GM12878 (cell line): ENCODE data around the gene IRF4. TPM values are rescaled to one million over a fixed set of nuclear protein-coding genes. Genes with fewer than 3 reads are reported as not detected.

Experiments
- ATAC-seq: fragments of 200-7000 bp; cut with Tn5 transposase; 3 replicates; pipeline ENCODE4 v1.9.1; 2020; ENCODE audit warnings: mild to moderate bottlenecking, moderate library complexity
- BruUV-seq: library from RNA; stranded (reverse); fragments of 400-500 nt; replicated peaks from 2 replicates; lab custom pipeline; 2021; lab: Mats Ljungman, UMichigan
- CTCF ChIA-PET: fragments of 300-600 bp; sonication (Branson Sonifier 250); formaldehyde crosslinking; extraction: SDS; loops from one replicate; lab custom pipeline; 2021; ENCODE audit warnings: inconsistent platforms; lab: Yijun Ruan, JAX
- POLR2A ChIA-PET: fragments of 350-600 bp; formaldehyde crosslinking; extraction: SDS; loops from one replicate; lab custom pipeline; 2021; ENCODE audit warnings: inconsistent platforms; lab: Charles Lee
- RAD21 ChIA-PET: fragments of 300-600 bp; sonication (Branson Sonifier 250); formaldehyde crosslinking; loops from one replicate; lab custom pipeline; 2023; ENCODE audit warnings: antibody characterized with exemption; ENCODE audit not compliant: unreplicated experiment; lab: Charles Lee
- SMC1A ChIA-PET: fragments of 300-600 bp; sonication (Branson Sonifier 250); formaldehyde crosslinking; loops from one replicate; lab custom pipeline; 2023; ENCODE audit not compliant: unreplicated experiment, uncharacterized antibody; lab: Charles Lee
- DNase-seq: peaks from one replicate; pipeline ENCODE4 v3.0.0-alpha.2; 2011; ENCODE audit warnings: low read depth, low spot score
- FAIRE-seq: peaks from 3 replicates; lab custom pipeline; 2011; peaks lifted over from hg19 to GRCh38; lab: Jason Lieb, UNC
- H2AFZ ChIP-seq: 2 replicates; pipeline ENCODE4 v1.6.0; 2011; ENCODE audit warnings: low read depth, low read length, control low read depth; ENCODE audit not compliant: control insufficient read depth
- H3K27ac ChIP-seq: 2 replicates; pipeline ENCODE4 v1.5.1; 2011; ENCODE audit warnings: control low read depth; ENCODE audit not compliant: control insufficient read depth, insufficient read depth
- H3K27me3 ChIP-seq, 2 experiments: replicated peaks in 1 of 2; 2 replicates each; pipeline versions ENCODE4 v1.6.0 to v1.6.1; 2011; ENCODE audit warnings: low read length in 1 of 2; ENCODE audit not compliant: control insufficient read depth in 2 of 2, insufficient read depth in 2 of 2
- H3K36me3 ChIP-seq, 2 experiments: 2 replicates each; pipeline ENCODE4 v1.5.1; 2011; ENCODE audit warnings: low read length in 1 of 2; ENCODE audit not compliant: control insufficient read depth in 2 of 2, insufficient read depth in 2 of 2
- H3K4me1 ChIP-seq: 2 replicates; pipeline ENCODE4 v1.6.1; 2011; ENCODE audit warnings: mild to moderate bottlenecking, low read length, moderate library complexity, mixed read lengths; ENCODE audit not compliant: control insufficient read depth, insufficient read depth
- H3K4me2 ChIP-seq: 2 replicates; pipeline ENCODE4 v1.6.0; 2011; ENCODE audit warnings: control low read depth; ENCODE audit not compliant: control insufficient read depth, insufficient read depth
- H3K4me3 ChIP-seq: fragments of 200-600 bp; sonication (generic); 2 replicates; pipeline ENCODE4 v1.5.1; 2016
- H3K79me2 ChIP-seq: 2 replicates; pipeline ENCODE4 v1.6.0; 2011; ENCODE audit warnings: low read length; ENCODE audit not compliant: control insufficient read depth, insufficient read depth
- H3K9ac ChIP-seq: 2 replicates; pipeline ENCODE4 v1.8.0; 2011; ENCODE audit warnings: low read length, control low read depth, mixed read lengths; ENCODE audit not compliant: control insufficient read depth, insufficient read depth
- H3K9me3 ChIP-seq: replicated peaks from 3 replicates; pipeline ENCODE4 v1.5.1; 2011; ENCODE audit warnings: mild to moderate bottlenecking, low read length; ENCODE audit not compliant: control insufficient read depth, insufficient read depth
- H4K20me1 ChIP-seq: 2 replicates; pipeline ENCODE4 v1.6.0; 2011; ENCODE audit not compliant: control insufficient read depth, insufficient read depth
- ATF7 ChIP-seq: fragments of 450-650 bp; IDR thresholded peaks from 2 replicates; pipeline ENCODE4 v1.6.1; 2016; ENCODE audit warnings: low read depth, mild to moderate bottlenecking
- HDAC6 ChIP-seq: fragments of 200-600 bp; sonication (generic); IDR thresholded peaks from one replicate; pipeline ENCODE4 v1.8.0; 2017; ENCODE audit warnings: antibody characterized with exemption; ENCODE audit not compliant: unreplicated experiment
- MYB ChIP-seq: fragments of 150-350 bp; IDR thresholded peaks from 2 replicates; pipeline ENCODE4 v1.6.1; 2014; ENCODE audit warnings: mild to moderate bottlenecking, low read depth, low read length, borderline replicate concordance
- MYC ChIP-seq: IDR thresholded peaks from 2 replicates; pipeline ENCODE4 v1.6.1; 2011; ENCODE audit warnings: mild to moderate bottlenecking, low read length, moderate library complexity, inconsistent platforms; ENCODE audit not compliant: insufficient read depth, insufficient replicate concordance, insufficient read length, severe bottlenecking
- NR2C1 ChIP-seq: fragments of 450-650 bp; IDR thresholded peaks from 2 replicates; pipeline ENCODE4 v1.6.1; 2017; ENCODE audit warnings: antibody characterized with exemption, mild to moderate bottlenecking, moderate library complexity
- PAX5 ChIP-seq: IDR thresholded peaks from 2 replicates; pipeline ENCODE4 v1.6.1; 2011; ENCODE audit warnings: low read depth, low read length, borderline replicate concordance
- PAX8 ChIP-seq: fragments of 450-650 bp; IDR thresholded peaks from 2 replicates; pipeline ENCODE4 v1.6.1; 2017; ENCODE audit warnings: mild to moderate bottlenecking, moderate library complexity
- POLR2A ChIP-seq: IDR thresholded peaks from 2 replicates; pipeline ENCODE4 v1.6.1; 2011; ENCODE audit warnings: low read depth, mild to moderate bottlenecking, low read length
- POLR2AphosphoS2 ChIP-seq: IDR thresholded peaks from 2 replicates; pipeline ENCODE4 v1.6.1; 2011; ENCODE audit warnings: low read depth, mild to moderate bottlenecking, low read length, improper control_type of control experiment, moderate library complexity
- RB1 ChIP-seq: fragments of 450-650 bp; formaldehyde crosslinking; IDR thresholded peaks from 2 replicates; pipeline ENCODE4 v1.6.1; 2017; ENCODE audit warnings: mild to moderate bottlenecking, borderline replicate concordance
- SMARCA5 ChIP-seq: fragments of 450-650 bp; IDR thresholded peaks from 2 replicates; pipeline ENCODE4 v1.6.1; 2017; ENCODE audit warnings: mild to moderate bottlenecking
- SUPT20H ChIP-seq: IDR thresholded peaks from 2 replicates; pipeline ENCODE4 v1.6.1; 2011; ENCODE audit warnings: low read depth, mild to moderate bottlenecking, low read length, moderate library complexity, borderline replicate concordance; ENCODE audit not compliant: control insufficient read depth
- TARDBP ChIP-seq: IDR thresholded peaks from 2 replicates; pipeline ENCODE4 v1.6.1; 2016; ENCODE audit warnings: borderline replicate concordance
- USF1 ChIP-seq: IDR thresholded peaks from 2 replicates; pipeline ENCODE4 v1.6.1; 2011; ENCODE audit warnings: borderline replicate concordance, low read depth, mild to moderate bottlenecking, moderate library complexity, mixed read lengths, low read length; ENCODE audit not compliant: insufficient read depth; ENCODE audit errors: extremely low read length
- YBX1 ChIP-seq: fragments of 450-650 bp; IDR thresholded peaks from 2 replicates; pipeline ENCODE4 v1.6.1; 2016; ENCODE audit warnings: antibody characterized with exemption
- WGBS: methylation state at CpG from one replicate; pipeline ENCODE4 v1.1.6; 2016; ENCODE audit warnings: low lambda C conversion rate; ENCODE audit not compliant: insufficient replicate concordance, insufficient coverage; ENCODE audit errors: missing lambda C conversion rate; 5-methylcytosine and 5-hydroxymethylcytosine counted together
- in situ Hi-C: fragments of 300-500 bp; cut with MboI; formaldehyde crosslinking; loops from 9 replicates; pipeline ENCODE4 v1.14.3; 2018; ENCODE audit warnings: mixed read lengths
- intact Hi-C: fragments of 100-400 bp; cut with micrococcal nuclease; formaldehyde crosslinking; loops from one replicate; pipeline ENCODE4 v1.14.2; 2022; ENCODE audit not compliant: unreplicated experiment
- polyA plus RNA-seq, 11 experiments: library from polyadenylated mRNA; depleted of rRNA in 4 of 11; unstranded in 6 of 11; stranded (reverse) in 5 of 11; fragments of >200 nt; fragmentation: Nextera tagmentation in 4 of 11; fragmentation: Illumina TruSeq in 1 of 11; extraction: Ambion mirVana in 4 of 11; extraction: Trizol in 1 of 11; gene quantifications; 1 replicate in 1 of 11; 2 replicates in 10 of 11; pipeline versions ENCODE4 v1.2.1 to v1.2.3, GENCODE V29; 2011 to 2016; ENCODE audit warnings: inconsistent platforms in 2 of 11, missing spikeins in 2 of 11, low read depth in 1 of 11
- total RNA-seq, 4 experiments: library from RNA; depleted of rRNA in 3 of 4; stranded (reverse); fragments of >200 nt in 3 of 4; fragmentation: Illumina TruSeq in 1 of 4; extraction: Trizol in 1 of 4; gene quantifications; 2 replicates each; pipeline versions ENCODE4 v1.2.1 to v1.2.3, GENCODE V29; 2013 to 2021
- TF ChIP-seq, protein P1 (sequence below): IDR thresholded peaks from 2 replicates; pipeline ENCODE4 v1.6.1; 2011; ENCODE audit warnings: low read depth, low read length, improper control_type of control experiment, borderline replicate concordance
- TF ChIP-seq, protein P2 (sequence below): fragments of 450-650 bp; IDR thresholded peaks from 2 replicates; pipeline ENCODE4 v1.6.1; 2017; ENCODE audit warnings: mild to moderate bottlenecking, low read depth, inconsistent platforms; ENCODE audit not compliant: poor library complexity, severe bottlenecking

The IRF4 gene
- total and polyA plus RNA-seq, 10 of the 15 experiments (the other 5 are each of a cell fraction or from before 2014, with no cell fraction given), result 50.0 to 495 (median 257) TPM

- TF ChIP-seq, protein P1, sequence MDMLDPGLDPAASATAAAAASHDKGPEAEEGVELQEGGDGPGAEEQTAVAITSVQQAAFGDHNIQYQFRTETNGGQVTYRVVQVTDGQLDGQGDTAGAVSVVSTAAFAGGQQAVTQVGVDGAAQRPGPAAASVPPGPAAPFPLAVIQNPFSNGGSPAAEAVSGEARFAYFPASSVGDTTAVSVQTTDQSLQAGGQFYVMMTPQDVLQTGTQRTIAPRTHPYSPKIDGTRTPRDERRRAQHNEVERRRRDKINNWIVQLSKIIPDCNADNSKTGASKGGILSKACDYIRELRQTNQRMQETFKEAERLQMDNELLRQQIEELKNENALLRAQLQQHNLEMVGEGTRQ, result no peak
- TF ChIP-seq MYC, result no peak
- no peak for TF ChIP-seq YBX1
- no peak for TF ChIP-seq SUPT20H
- peak; percentile 94 for TF ChIP-seq POLR2AphosphoS2
- no peak for TF ChIP-seq RB1
- TF ChIP-seq POLR2A, result peak; percentile 89
- TF ChIP-seq SMARCA5, result no peak
- TF ChIP-seq HDAC6, result no peak
These were observed 8.4 kb downstream of the IRF4 start (continued) for GRCh38 chr6:399785-400534.

DNA sequence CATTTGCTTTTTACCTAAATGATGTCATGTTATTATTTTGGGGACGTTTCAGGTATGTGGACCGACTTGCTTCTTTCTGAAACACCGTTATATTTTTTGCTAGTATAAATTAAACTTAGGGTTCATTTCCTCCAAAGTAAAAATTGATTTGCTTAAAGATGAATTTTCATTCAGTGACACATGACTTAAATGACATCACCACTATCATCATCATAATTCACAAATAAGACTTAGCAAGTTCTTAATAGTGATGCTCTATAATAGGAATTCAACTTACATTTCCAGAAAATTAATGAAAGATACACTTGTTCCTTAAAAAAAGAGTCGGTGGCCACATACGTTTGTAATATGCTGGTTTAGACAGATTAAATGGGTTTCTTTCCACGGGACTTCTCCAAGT, 9.3 kb downstream of the IRF4 start:
- in situ Hi-C loops (no loop called here), intact Hi-C loops (no loop called here)
- WGBS, result 53% methylated on average over 6 of the region's 6 CpGs
- CTCF ChIA-PET, result interaction anchor here (1.0 to 2.1 kb wide), 2 partner anchors 10 to 174 kb away, joined by 3 to 13 read pairs; no protein-coding TSS in a partner anchor
- no peak for ATAC-seq
- no peak for FAIRE-seq
- Histone ChIP-seq H3K27me3 (no peaks in the 10 kb centered on the region), H3K4me1 (peaks cover 28% of the 10 kb centered on the region), H3K9ac (no peak overlapping the region), H2AFZ (no peak overlapping the region), H3K27ac (no peak overlapping the region), H3K36me3 (peaks cover 56 to 67% of the 10 kb centered on the region in 2 experiments), H3K4me2 (peak overlapping the region; percentile 57), H4K20me1 (peaks cover 32% of the 10 kb centered on the region), H3K4me3 (peak overlapping the region; percentile 59), H3K79me2 (peaks cover 89% of the 10 kb centered on the region), H3K9me3 (no peaks in the 10 kb centered on the region)
- RAD21 ChIA-PET, result interaction anchor here (0.9 to 5.1 kb wide), 12 partner anchors 10 to 212 kb away, joined by 3 to 43 read pairs (median 5); partner anchors contain the start of gene IRF4
- SMC1A ChIA-PET, result interaction anchor here (1.0 to 3.2 kb wide), 6 partner anchors 10 to 173 kb away, joined by 3 to 11 read pairs (median 6); partner anchors contain the start of gene DUSP22
- BruUV-seq, result no TSS peak
- POLR2A ChIA-PET, result interaction anchor here (1.1 to 1.7 kb wide), 5 partner anchors 10 to 211 kb away, joined by 3 to 4 read pairs (median 3); partner anchors contain the start of gene IRF4
- DNase-seq, result no peak
- TF ChIP-seq, protein P2, sequence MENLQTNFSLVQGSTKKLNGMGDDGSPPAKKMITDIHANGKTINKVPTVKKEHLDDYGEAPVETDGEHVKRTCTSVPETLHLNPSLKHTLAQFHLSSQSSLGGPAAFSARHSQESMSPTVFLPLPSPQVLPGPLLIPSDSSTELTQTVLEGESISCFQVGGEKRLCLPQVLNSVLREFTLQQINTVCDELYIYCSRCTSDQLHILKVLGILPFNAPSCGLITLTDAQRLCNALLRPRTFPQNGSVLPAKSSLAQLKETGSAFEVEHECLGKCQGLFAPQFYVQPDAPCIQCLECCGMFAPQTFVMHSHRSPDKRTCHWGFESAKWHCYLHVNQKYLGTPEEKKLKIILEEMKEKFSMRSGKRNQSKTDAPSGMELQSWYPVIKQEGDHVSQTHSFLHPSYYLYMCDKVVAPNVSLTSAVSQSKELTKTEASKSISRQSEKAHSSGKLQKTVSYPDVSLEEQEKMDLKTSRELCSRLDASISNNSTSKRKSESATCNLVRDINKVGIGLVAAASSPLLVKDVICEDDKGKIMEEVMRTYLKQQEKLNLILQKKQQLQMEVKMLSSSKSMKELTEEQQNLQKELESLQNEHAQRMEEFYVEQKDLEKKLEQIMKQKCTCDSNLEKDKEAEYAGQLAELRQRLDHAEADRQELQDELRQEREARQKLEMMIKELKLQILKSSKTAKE, result peak; percentile 12
- TF ChIP-seq PAX8 (peak; percentile 59; the same call in 1 of the 2 replicates), PAX5 (no peak), ATF7 (peak; percentile 83), MYB (no peak), TARDBP (no peak), YBX1 (no peak), USF1 (no peak), NR2C1 (no peak)
